HG03039 (cell line): ENCODE measurements around the gene ROM1.
A peak's percentile ranks its signal among the peaks of the same experiment; 100 is the strongest.
"Not testable (repeated sequence)": the region's sequence is repeated elsewhere in the genome, so short reads cannot be mapped to it uniquely, and the experiment has no call there.

Source experiments
- ATAC-seq: cut with Tn5 transposase; IDR thresholded peaks from one replicate; pipeline ENCODE4 v1.9.1; 2021; ENCODE audit warnings: mild to moderate bottlenecking, moderate library complexity; ENCODE audit not compliant: unreplicated experiment

ROM1 gene, protein sequence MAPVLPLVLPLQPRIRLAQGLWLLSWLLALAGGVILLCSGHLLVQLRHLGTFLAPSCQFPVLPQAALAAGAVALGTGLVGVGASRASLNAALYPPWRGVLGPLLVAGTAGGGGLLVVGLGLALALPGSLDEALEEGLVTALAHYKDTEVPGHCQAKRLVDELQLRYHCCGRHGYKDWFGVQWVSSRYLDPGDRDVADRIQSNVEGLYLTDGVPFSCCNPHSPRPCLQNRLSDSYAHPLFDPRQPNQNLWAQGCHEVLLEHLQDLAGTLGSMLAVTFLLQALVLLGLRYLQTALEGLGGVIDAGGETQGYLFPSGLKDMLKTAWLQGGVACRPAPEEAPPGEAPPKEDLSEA

DNA sequence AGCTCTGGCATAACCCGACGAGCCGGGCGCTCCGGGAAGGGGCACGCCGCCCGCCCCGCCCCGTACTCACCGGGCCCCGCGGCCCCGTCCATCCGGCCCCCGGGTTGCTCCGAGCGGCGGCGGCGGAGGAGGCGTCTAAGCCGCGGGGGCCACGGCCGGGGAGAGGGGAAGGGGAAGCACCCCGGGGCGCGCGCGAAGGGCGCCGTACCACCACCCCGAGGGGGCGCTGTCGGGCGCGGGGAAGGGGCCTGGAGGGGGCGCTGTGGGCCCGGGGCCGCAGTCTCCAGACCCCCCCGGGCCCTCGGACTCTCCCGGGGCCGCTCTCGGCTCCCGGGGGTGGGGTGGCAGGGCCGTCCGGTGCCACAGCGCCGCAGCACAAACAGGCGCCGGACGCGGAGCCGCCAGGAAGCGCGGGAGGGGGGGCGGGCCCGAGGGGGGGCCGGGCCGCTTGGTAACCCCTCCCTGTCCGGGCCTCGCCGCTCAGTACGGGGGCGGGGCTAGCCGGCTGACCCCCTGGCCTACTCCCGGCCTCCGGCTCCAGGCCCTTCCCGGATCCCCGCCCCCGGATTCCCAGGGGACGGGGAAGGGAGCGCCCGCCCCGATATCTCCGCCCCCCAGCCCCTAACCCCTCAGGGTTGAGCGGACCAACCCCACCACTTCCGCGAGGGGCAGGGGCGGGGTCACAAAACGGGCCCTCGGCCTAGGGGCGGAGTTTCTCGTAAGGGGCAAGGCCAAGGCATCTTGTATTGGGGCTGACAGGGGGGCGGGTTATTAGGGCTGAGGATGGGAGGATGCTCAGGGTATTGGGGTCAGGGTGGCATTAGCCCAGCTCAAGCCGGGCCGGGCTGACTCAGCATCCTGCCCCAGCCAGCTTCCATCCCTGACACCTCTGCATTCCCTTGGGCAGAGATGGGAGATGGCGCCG, at the start of gene ROM1, which contains the start of gene EML3:
TSS of gene ROM1 (plus strand) at position 892 of the 925 bp plus-strand sequence. CDS start at position 917, 25 bp downstream.
TSS of gene EML3 (minus strand) at position 410 of the 925 bp plus-strand sequence. CDS start at position 92, 318 bp downstream.
- ATAC-seq, result peak; percentile 56

DNA sequence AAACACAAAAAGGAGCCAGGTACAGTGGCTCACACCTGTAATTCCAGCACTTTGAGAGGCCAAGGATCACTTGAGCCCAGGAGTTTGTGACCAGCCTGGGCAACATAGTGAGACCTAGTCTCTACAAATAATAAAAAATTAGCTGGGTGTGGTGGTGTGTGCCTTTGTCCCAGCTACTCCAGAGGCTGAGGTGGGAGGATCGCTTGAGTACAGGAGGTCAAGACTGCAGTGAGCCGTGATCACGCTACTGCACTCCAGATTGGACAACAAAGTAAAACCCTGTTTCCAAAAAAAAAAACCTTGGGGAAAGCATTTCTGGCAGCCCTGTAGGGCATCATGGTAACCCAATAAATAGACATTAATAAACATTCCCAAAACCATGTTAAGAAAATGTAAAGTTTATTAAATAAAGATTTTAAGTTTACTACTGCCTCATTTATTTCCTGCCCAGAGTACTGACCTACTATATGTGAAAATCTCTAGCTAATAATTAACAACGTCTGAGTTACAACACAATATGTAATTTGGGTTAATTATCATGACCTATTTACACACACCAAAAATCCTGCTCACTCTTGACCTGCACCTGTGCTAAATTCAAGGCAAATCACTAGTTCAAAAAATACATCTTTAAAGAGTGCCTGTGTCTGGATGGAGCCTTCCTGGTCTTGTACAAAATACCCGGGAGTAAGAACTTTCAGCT, 47.8 kb upstream of the ROM1 start:
- no peak for ATAC-seq

DNA sequence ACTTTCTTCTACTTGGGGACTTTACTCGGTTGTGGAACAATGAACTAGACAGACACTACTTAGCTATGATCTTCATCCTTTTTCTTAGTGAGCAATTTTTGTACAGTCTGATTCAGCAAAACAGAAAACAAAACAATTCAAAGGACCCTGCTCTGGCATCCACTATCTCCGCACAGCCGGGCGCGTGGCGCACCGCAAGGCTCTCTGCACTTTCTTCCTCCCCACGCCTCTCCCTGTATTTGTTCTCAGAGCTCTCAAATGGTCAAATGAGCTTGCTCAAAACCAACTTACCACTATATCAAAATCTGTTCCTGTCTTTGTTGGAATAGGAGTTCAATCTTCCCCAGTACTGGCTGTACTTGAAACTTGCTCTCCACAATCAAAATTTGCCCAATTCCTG, 46.8 kb upstream of the ROM1 start:
- no peak for ATAC-seq

DNA sequence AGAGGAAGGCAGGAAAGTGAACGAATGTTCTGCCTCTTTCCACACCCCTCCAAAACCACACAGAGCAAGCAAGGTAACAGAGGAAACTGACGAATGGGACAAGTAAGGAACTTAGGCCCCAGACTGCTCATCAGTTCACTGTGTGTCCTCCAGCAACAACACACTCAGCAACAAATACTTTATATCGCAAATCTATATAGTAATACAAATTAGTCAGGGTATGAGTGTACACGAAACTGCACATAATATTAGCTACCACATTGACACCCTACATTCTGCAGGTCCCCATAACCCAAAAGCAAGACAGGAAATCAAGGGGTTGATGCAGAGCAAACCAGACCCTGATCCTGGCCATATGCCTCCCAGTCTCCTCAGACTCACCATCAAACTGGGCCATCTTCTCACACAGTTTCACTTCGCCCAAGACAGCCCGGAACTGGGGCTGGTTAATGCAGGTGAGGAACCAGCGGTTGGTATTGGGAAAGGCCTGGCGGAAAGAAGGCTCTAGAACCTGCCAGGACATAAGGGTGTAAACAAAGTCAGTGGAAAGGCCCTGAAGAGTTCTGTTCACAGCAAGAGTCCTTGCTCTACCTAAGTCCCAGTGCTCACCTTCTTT, 45.9 kb upstream of the ROM1 start:
- no peak for ATAC-seq

DNA sequence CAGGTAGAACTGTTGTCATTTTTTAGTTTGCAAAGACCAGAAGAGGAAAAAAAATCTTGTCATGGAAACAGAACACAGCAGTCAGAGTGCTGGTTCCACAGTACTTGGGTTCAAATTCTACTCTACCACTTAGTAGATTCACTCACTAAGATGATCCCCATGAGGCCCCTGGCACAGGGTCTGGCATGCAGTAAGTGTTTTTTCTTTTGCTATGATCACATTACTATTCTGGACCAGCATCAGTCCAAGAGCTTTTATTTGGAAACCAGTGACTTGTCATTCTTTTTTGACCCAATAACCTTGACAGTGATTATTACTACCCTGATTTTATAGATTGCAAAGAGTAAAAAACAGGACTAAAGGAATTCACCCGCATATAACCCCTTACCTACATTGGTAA, 43.4 kb upstream of the ROM1 start:
- no peak for ATAC-seq

DNA sequence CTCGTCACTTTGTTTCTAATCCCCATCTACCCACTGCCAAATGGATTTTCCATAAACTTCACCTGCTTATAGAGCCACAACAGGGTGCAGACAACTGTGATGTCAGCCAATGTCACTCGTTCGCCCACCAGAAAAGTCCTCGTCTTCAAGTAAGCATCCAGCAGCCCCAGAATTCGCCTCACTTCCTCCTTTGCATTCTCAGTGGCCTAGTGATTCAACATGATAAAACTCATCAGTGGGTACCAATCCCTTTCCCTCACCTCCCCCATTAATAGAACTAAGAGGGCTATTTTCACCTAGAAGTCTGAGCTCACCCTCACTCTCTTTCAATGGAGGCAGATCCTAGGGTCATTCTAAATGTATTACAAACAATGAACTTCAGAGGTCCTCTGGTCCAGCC, 42.2 kb upstream of the ROM1 start:
- ATAC-seq, result not testable (repeated sequence)

DNA sequence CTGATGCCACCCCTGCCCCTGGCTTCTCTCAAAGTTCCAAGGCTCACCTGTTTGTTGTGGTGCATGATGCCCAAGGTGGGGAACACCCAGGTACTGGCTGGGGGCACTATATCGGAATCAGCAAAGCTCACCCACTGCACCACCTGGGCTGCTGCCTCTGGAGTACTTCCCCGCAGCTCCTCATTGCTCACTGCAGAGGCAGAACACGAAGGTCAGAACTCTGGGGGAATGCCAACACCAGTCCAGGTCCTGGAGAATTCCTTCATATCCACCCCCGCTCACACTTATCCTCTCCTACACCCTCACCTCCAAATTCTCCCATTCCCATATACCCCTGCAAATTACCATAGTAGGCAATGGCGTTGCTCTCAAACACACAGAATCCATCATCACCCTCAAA, 41.6 kb upstream of the ROM1 start:
- not testable (repeated sequence) for ATAC-seq

DNA sequence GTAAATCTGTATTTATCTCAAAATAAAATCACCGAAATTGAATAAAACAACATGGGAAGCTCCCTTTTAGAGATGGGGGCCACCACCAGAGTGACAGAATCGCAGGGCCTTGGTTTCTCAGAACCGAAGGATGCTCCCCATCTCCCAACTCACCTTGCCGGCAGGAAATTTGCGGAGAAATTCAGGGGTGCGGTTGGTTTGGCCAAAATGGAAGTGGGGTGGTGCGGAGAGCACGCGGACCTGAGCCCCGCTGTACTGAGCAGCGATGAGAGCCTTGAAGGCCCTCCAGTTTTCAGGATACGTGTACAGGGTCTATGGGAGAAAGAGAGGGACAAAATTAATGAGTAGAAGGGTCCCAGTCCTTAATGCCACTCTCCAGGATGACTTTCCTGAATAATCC, 40.6 kb upstream of the ROM1 start:
- no peak for ATAC-seq

DNA sequence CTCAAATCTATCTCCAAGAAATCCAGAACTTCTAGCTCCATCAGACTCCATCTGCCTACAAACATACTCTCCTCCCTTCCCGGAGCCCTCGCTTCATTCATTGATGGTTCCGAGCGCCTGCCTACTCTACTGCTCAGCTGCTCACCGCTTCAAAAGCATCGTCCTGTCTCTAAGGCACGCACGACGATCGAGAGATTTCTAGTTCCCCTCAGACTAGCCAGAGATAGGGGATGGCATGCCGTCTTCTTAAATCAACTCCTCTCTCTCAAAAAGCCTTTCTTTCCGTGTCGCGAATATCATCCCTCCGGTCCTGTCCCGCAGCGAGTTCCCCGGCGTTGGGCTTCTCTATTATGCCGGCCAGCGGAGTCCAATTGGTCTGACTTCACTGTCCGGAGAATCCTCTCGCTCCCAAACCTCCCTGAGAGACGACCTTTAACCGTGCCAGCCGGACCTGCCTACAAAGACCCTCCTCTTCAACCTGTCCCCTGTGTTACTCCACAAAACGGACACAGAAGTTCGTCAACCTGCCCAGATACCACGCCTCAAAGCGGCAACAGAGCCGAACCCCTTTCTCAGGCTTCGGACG, 40.0 kb upstream of the ROM1 start:
- peak; percentile 3 for ATAC-seq

DNA sequence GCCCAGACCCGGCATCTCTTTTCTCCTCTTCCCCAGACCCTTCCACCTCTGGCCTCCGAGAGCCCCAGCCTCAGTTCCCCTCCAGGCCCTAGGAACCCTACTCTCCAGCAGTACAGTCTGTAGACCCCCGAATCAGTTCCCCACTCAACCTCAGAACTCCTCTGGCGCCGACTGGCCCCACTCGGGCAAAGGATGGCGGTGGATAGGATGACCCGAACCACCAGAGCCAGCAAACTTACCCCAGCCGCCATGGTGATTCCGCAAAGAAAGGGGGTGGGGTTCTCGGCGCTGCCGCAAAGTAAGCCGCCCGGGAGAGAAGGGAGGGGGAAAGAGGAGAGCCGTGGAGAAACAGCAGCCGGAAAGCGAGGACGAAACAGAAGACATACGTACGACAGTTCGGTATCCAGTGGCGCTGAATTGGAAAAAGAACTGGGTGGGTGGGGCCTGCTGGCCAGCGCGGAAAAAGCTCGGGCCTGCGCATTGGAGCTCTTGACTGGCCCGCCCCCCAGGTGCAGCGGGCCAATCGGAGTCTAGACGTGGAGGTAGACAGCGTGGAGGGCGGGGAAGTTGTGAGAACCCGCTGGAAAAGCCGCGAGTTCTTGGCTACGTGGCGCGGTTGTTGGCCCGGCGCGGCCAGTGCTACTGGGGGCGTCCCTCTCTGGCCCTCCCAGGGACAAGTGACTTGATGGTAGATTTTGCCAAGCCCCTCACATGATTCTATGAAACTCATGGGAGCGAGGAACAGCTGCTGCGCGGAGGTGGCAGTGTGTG, 39.3 kb upstream of the ROM1 start, which contains the start of gene EEF1G:
TSS of gene EEF1G (minus strand) at position 300 of the 771 bp plus-strand sequence. CDS start at position 251, 49 bp downstream.
- ATAC-seq, result peak; percentile 85

DNA sequence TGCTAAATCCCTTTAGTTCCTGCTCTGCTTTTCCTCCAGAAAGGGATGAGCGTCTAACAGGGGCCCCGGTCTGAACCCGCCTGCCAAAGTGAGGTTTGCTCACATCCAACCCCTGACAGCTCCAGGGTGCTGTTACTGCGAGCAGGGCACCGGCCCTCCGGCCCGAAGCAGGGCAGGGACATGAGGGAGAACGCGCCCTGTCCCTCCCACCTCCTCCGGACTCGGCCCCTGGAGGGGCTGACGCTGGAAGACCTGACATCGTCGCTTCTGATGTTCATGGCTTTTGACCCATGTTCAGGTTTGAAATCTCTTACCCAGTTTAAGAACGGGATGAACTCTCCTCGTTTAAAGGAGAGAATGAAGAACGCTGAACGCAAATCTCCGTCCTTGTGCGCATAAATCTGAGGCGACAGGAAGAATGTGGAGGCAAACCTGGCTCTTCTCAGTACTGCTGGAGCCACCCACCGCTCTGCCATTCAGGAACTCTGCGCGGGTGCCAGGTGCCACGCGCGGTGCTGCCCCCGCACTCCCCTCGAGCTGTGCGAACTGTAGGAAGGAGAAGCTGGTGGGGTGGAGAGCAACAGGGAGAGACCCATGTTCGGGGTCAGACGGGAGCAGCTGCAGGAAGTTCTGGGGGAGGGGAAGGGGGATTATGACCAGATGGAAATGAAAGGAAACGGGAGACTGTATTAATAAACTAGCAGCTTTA, 38.5 kb upstream of the ROM1 start:
- peak; percentile 9 for ATAC-seq

DNA sequence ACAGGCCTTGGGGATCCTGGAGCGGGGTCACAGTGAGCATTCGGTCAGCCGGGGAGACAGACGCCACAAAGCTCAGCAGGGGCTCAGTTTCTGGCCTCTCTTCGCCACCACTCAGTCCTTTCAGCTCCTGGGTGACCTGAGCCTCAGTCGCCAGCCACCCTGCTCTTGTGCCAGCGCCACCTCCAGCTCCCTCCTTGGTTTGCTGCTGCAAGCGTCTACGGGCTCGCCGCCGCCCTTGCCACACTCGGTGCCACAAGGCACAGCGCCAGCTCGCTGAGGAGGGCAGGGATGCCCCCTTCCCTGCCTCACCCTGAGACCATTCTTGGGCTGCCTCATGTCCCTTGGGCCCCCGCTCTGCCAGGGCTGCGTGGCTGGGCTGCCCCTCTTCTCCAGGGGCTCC, 37.9 kb upstream of the ROM1 start:
- ATAC-seq, result no peak

DNA sequence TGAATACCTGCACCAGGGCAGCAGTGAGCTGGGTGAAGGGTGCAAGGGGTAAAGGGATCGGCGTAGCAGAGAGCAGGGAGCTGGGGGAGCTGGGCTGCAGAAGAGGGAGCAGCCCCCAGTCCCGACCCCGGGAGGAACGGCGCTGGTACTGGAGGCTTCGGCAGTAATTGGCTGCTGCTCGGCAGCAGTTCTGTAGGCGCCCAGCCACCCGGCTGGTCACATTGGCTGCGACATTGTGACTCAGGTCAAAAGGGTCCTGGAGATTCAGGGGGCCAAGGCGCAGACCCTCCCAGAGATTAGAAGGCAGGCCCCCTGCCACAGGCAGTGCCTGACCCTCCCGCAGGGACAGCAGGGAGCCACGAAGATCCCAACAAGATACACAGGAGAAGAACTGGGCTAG, 37.2 kb upstream of the ROM1 start:
- ATAC-seq, result no peak

DNA sequence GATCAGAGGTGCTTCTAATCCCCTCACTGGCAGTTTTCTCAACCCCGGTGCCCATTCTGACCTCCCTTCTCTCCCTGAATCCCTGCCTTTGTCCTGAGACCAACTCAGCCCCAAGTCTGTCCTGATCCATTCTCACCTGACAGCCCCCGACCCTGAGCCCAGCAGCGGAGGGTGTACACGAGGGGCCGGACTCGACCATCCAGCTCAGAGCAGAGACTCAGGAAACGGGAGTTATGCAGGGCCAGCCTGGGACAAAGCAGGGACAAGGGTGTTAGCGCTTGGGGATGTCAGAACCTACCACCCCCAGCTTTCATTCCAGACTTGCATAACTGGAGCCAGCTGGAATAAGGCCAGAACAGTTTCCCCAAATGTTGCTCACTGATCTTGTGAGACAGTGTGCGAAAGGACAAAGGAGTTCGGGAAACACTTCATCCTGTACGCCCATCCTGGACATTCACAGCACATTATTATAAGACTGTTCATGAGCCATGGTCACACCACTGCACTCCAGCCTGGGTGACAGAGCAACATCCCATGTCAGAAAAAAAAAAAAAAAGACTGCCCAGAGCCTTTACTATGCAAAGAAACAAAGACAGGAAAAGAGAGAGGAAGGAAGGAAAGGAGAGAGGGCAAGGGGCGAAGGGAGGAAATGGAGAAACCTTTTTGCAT, 35.9 kb upstream of the ROM1 start:
- ATAC-seq, result no peak

DNA sequence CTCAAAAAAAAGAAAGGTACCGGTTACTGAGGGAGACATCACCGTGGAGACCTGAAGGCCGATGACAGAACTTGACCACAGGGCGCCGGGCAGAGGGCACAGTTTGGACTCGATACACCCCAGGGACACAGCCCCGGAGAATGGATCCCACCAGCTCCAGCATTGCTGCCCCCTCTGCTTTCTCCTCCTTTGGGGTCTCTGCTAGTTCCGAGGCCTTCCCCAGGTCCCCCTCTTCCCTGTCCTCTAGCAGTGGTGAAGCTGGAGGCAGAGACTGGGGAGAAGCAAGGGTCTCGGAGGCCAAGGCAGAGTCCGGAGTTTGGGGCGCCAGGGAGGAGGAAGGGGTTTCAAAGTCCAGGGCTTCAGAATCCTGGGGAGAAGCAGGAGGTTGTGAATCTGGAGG, 34.5 kb upstream of the ROM1 start:
- no peak for ATAC-seq

DNA sequence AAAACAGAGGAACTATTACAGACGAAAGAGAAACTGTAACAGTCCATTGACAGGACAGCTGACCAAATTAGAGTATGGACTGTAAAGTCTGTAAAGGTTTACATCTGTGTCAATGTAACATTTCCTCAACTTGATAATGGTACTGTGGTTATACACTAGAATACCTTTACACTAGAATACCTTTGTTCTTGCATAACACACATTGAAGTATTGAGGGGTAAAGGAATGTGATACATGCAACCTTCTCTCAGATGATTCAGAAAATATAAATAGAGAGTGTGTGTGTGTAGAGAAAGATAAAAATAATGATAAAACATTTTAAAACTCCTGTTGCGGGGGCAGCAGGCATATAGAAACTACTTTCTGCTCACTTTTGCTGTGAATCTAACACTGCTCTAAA, 33.8 kb upstream of the ROM1 start:
- no peak for ATAC-seq

DNA sequence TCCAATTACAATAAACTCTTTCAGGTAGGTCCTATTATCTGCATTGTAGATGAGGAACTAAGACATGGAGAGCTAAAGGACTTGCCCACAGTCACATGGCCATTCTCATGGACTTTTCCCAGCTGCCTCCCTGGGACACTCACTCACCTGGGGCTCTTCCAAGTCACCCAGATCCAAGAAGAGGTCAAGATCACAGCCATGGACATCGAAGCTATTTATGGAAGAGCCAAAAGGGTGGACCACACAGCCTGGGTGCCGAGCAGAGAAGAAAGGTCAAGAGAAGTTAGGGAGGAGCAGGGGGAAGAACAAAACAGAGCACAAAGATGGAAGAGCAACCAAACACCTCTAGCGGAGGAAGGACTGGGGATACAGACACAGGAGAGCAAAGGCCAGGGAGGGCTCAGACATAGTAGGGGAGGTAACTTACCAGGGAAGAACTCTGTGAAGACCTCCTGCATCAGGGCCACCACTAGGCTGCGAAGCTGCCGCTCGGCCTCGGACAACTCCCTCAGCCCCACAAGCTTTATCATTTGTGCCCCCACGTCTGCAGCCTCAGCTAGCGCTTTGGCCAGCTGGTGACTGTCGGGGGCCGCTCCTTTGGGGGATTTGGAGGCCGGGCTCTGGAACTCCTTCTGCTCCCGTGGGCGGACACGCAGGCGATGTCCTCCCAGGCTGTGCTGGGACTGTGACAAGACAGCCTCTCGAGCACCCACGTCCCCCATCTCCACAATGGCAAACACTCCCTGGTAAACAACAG, 31.9 kb upstream of the ROM1 start:
- no peak for ATAC-seq

DNA sequence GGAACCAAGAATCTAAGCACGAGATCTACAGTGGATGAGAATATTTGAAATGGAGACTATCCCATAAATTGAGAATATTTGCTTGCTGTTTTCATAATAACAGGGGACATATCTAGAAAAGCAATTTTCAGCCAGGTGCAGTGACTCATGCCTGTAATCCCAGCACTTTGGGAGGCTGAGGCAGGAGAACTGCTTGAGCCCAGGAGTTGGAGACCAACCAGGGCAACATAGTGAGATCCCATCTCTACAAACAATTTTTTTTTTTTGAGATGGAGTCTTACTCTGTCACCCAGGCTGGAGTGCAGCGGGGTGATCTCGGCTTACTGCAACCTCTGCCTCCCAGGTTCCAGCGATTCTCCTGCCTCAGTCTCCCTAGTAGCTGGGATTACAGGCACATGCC, 31.3 kb upstream of the ROM1 start:
- ATAC-seq, result not testable (repeated sequence)
